Muscle layer of colon (tissue), 2 donors: ENCODE results near the gene FAM153A.
"Not testable (repeated sequence)": the region's sequence is repeated elsewhere in the genome, so short reads cannot be mapped to it uniquely, and the experiment has no call there.

Experiments used
- H3K27ac ChIP-seq: one replicate; pipeline ENCODE4 v1.7.0; 2013; ENCODE audit warnings: low read depth, mild to moderate bottlenecking, low read length, moderate library complexity
- H3K27me3 ChIP-seq, 2 donors: one replicate each; pipeline ENCODE4 v1.7.0; 2013; ENCODE audit warnings: low read length in 2 of 2, mild to moderate bottlenecking in 2 of 2; ENCODE audit not compliant: insufficient read depth in 2 of 2, control insufficient read depth in 1 of 2
- H3K36me3 ChIP-seq: one replicate; pipeline ENCODE4 v1.7.0; 2013; ENCODE audit warnings: mild to moderate bottlenecking, low read length; ENCODE audit not compliant: insufficient read depth
- H3K4me1 ChIP-seq: one replicate; pipeline ENCODE4 v1.7.0; 2013; ENCODE audit warnings: mild to moderate bottlenecking, low read length; ENCODE audit not compliant: insufficient read depth
- H3K4me3 ChIP-seq, 2 donors: one replicate each; pipeline ENCODE4 v1.7.0; 2013; ENCODE audit warnings: low read length in 2 of 2, low read depth in 1 of 2, mild to moderate bottlenecking in 1 of 2, moderate library complexity in 1 of 2
- H3K9ac ChIP-seq: one replicate; pipeline ENCODE4 v1.7.0; 2013; ENCODE audit warnings: low read length
- H3K9me3 ChIP-seq: one replicate; pipeline ENCODE4 v1.7.0; 2013; ENCODE audit warnings: mild to moderate bottlenecking, low read length
- donor health status: abdominal sarcoma.
- donor health status: Adenocarcinoma of cecum.

The FAM153A gene

DNA sequence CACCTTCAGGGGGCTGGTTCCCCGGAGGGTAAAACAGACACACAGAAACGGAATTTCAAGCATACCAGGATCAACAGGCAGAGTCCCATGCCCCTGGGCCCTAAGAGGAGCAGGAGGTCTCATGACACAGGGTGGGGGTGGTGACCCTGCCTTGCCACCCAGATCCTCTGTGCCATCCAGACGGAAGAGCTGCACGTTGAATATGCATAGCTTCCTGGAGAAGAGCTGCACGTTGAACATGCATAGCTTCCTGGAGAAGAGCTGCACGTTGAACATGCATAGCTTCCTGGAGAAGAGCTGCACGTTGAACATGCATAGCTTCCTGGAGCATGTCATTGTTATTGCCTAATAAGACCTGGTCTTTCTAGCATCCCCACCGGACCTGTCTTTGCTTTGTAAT is 59.9 kb downstream of the FAM153A start:
- not testable (repeated sequence) for H3K9me3 ChIP-seq, H3K27me3 ChIP-seq, H3K9ac ChIP-seq, H3K4me1 ChIP-seq, H3K27ac ChIP-seq, H3K4me3 ChIP-seq, H3K36me3 ChIP-seq

- not testable (repeated sequence) for H3K27ac ChIP-seq, H3K36me3 ChIP-seq, H3K4me1 ChIP-seq, H3K4me3 ChIP-seq, H3K27me3 ChIP-seq, H3K9ac ChIP-seq, H3K9me3 ChIP-seq
Measured at GRCh38 chr5:177719989-177720388, 62.7 kb downstream of the FAM153A start.

- H3K27ac ChIP-seq, H3K4me3 ChIP-seq, H3K4me1 ChIP-seq, H3K9ac ChIP-seq, H3K9me3 ChIP-seq, H3K27me3 ChIP-seq, H3K36me3 ChIP-seq: not testable (repeated sequence)
Measured at GRCh38 chr5:177715423-177715822, 67.3 kb downstream of the FAM153A start.

DNA sequence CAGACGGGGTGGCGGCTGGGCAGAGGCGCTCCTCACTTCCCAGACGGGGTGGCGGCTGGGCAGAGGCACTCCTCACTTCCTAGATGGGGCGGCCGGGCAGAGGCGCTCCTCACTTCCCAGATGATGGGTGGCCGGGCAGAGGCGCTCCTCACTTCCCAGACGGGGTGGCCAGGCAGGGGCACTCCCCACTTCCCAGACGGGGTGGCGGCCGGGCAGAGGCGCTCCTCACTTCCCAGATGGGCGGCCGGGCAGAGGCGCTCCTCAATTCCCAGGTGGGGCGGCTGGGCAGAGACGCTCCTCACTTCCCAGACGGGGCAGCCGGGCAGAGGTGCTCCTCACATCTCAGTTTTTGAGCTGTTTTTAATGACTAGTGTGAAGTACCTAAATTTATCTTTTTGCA is 86.6 kb downstream of the FAM153A start:
- not testable (repeated sequence) for H3K27ac ChIP-seq, H3K4me1 ChIP-seq, H3K36me3 ChIP-seq, H3K9me3 ChIP-seq, H3K27me3 ChIP-seq, H3K4me3 ChIP-seq, H3K9ac ChIP-seq

DNA sequence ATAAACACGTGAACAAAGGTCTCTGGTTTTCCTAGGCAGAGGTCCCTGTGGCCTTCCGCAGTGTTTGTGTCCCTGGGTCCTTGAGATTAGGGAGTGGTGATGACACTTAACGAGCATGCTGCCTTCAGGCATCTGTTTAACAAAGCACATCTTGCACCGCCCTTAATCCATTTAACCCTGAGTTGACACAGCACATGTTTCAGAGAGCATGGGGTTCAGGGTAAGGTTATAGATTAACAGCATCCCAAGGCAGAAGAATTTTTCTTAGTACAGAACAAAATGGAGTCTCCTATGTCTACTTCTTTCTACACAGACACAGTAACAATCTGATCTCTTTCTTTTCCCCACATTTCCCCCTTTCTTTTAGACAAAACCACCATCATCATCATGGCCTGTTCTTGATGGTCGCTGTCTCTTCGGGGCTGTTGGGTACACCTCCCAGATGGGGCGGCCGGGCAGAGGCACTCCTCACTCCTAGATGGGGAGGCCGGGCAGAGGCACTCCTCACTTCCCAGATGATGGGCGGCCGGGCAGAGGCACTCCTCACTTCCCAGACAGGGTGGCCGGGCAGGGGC is 87.3 kb downstream of the FAM153A start:
- H3K9me3 ChIP-seq, H3K4me3 ChIP-seq, H3K36me3 ChIP-seq, H3K27ac ChIP-seq, H3K4me1 ChIP-seq, H3K9ac ChIP-seq, H3K27me3 ChIP-seq: not testable (repeated sequence)

DNA sequence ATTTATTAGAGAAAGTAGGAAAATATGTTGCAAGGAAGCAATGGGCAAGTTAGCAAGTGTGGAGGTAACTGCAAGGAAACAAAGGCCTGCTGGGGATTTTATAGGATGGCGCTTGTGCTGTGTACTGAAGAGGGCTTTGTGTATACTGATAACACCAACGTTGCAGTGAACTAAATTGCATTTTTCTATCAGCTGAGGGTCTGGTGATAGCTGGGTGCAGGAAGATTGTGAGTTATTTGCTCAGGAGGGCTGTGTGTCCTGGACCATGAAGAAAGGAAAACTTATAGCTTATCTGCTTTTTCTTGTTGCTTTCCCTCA is 88.2 kb downstream of the FAM153A start:
- not testable (repeated sequence) for H3K4me1 ChIP-seq, H3K9ac ChIP-seq, H3K4me3 ChIP-seq, H3K27ac ChIP-seq, H3K36me3 ChIP-seq, H3K27me3 ChIP-seq, H3K9me3 ChIP-seq

DNA sequence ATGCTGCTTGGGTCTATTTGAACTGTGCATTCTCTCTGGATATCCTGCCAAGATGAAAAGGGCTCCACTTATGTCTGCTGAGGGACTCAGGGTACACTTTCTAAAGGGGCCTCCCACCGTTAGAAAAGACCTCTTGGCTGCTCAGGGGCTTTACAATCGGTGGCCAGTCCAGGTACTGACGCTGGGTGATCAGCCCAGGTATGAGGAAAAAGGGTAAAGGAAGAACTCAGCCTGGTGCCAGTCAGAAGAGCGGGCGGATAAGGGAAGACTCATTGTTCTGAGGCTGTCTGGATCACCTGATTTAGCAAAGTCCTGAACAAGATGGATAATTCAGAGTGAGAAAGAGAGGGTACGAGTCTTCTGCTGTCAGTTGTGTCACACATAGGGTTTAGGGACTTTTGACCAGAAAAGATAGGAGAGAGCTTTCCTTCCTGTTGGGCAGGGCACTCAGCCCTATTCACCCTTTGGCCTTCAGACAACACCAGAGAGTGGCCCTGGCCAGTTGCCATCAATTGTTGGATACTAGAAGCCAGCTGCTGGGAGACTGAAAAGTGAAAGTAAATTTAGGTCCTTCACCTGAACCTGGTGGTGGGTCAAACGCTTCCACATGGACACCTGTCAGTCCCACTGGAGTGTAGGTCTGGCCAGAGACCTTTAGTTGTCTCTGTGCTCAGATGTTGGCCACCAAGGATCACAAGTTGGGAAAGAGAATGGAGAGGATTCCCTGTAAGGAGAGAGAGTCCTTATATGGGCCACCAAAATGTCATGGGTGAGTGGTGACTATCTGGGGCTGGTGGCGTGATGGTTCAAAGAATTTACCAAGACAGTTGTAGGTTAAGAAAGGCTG is 88.8 kb downstream of the FAM153A start:
- not testable (repeated sequence) for H3K4me3 ChIP-seq, H3K27ac ChIP-seq, H3K4me1 ChIP-seq, H3K9me3 ChIP-seq, H3K27me3 ChIP-seq, H3K9ac ChIP-seq, H3K36me3 ChIP-seq

DNA sequence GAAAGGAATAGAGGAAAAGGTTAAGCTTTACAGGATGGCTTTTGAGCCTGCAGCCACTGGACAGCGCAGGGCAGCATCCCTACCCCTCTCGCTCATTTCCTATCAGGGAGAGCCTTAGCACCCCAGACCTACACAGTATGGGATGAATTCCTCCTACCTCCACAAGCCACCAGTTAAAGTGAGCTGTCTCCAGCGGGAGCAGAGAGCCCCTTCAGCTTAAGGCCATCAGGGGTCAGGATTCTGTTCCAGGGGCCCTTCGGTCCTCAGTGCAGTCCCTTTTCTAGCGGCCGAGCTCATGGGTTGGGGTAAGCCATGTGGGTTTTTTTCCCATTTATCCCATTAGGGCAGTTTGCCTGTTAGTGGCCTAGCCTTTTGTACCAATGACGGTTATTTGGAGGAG is 89.7 kb downstream of the FAM153A start:
- H3K27ac ChIP-seq, H3K9ac ChIP-seq, H3K27me3 ChIP-seq, H3K9me3 ChIP-seq, H3K36me3 ChIP-seq, H3K4me3 ChIP-seq, H3K4me1 ChIP-seq: not testable (repeated sequence)

GRCh38 chr5:177692507-177692906 is 90.2 kb downstream of the FAM153A start:
- H3K9ac ChIP-seq, H3K4me3 ChIP-seq, H3K36me3 ChIP-seq, H3K4me1 ChIP-seq, H3K27me3 ChIP-seq, H3K9me3 ChIP-seq, H3K27ac ChIP-seq: not testable (repeated sequence)

- not testable (repeated sequence) for H3K4me3 ChIP-seq, H3K4me1 ChIP-seq, H3K36me3 ChIP-seq, H3K9ac ChIP-seq, H3K9me3 ChIP-seq, H3K27me3 ChIP-seq, H3K27ac ChIP-seq
Measured at GRCh38 chr5:177689011-177689610, 93.6 kb downstream of the FAM153A start.

GRCh38 chr5:177688091-177688490 is 94.6 kb downstream of the FAM153A start:
- H3K27me3 ChIP-seq, H3K4me1 ChIP-seq, H3K36me3 ChIP-seq, H3K27ac ChIP-seq, H3K9me3 ChIP-seq, H3K4me3 ChIP-seq, H3K9ac ChIP-seq: not testable (repeated sequence)

DNA sequence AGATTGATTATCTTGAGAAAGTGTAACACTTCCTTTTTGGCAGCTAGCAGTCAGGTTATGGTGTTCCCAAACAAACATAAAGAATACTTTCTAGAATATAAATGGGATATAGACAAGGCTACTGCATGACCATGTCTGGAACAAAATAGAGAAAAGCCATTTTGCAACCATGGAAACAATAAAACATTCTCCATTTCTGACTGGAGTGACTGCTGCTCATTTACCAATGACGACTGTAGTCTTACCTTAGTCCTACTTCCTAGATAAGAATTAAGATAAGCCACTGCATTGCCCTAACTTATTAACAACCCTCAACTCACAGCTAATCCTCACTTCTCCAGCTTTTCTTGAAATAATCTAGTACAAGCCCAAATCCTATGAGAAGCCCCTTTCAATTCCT is 100.8 kb downstream of the FAM153A start:
- not testable (repeated sequence) for H3K4me3 ChIP-seq, H3K36me3 ChIP-seq, H3K4me1 ChIP-seq, H3K9ac ChIP-seq, H3K27me3 ChIP-seq, H3K9me3 ChIP-seq, H3K27ac ChIP-seq
